Neural progenitor cell (in vitro differentiated cells): Measurements from ENCODE around the gene TMEM175. TPM values are rescaled to one million over a fixed set of nuclear protein-coding genes. Genes with fewer than 3 reads are reported as not detected.

Experiments
- DNase-seq: peaks from one replicate; pipeline ENCODE4 v3.0.0-alpha.2; 2016; ENCODE audit warnings: low spot score
- H2AFZ ChIP-seq: fragments of 200-600 bp; sonication (generic); replicated peaks from 2 replicates; pipeline ENCODE4 v1.6.1; 2016; ENCODE audit warnings: antibody characterized with exemption
- H3F3A ChIP-seq: fragments of 200-600 bp; sonication (generic); 2 replicates; pipeline ENCODE4 v1.6.1; 2016; ENCODE audit warnings: antibody characterized with exemption, low read depth
- H3K27ac ChIP-seq: fragments of 200-600 bp; sonication (generic); 2 replicates; pipeline ENCODE4 v1.5.1; 2016; ENCODE audit warnings: mild to moderate bottlenecking
- H3K27me3 ChIP-seq: fragments of 200-600 bp; sonication (generic); 2 replicates; pipeline ENCODE4 v1.6.1; 2016; ENCODE audit warnings: mild to moderate bottlenecking, moderate library complexity
- H3K36me3 ChIP-seq: fragments of 200-600 bp; sonication (generic); 2 replicates; pipeline ENCODE4 v1.5.1; 2016
- H3K4me1 ChIP-seq: fragments of 200-600 bp; sonication (generic); 2 replicates; pipeline ENCODE4 v1.6.1; 2016; ENCODE audit warnings: mixed run types
- H3K4me2 ChIP-seq: fragments of 200-600 bp; sonication (generic); 2 replicates; pipeline ENCODE4 v1.6.1; 2016
- H3K4me3 ChIP-seq: fragments of 200-600 bp; sonication (generic); 2 replicates; pipeline ENCODE4 v1.5.1; 2016
- H3K79me2 ChIP-seq: fragments of 200-600 bp; sonication (generic); 2 replicates; pipeline ENCODE4 v1.6.1; 2016; ENCODE audit warnings: low read depth
- H3K9ac ChIP-seq: fragments of 200-600 bp; sonication (generic); 2 replicates; pipeline ENCODE4 v1.6.1; 2016
- H3K9me3 ChIP-seq: fragments of 200-600 bp; sonication (generic); 2 replicates; pipeline ENCODE4 v1.5.1; 2016; ENCODE audit warnings: low read depth
- H4K20me1 ChIP-seq: fragments of 200-600 bp; sonication (generic); 2 replicates; pipeline ENCODE4 v1.6.1; 2016; ENCODE audit warnings: low read depth
- H3K27ac Mint-ChIP-seq: 3 replicates; pipeline ENCODE4 v1.8.0; 2021; ENCODE audit warnings: mixed read lengths
- H3K27me3 Mint-ChIP-seq: 2 replicates; pipeline ENCODE4 v1.8.0; 2022; ENCODE audit warnings: low read depth, mild to moderate bottlenecking, inconsistent platforms, moderate library complexity, mixed read lengths; ENCODE audit not compliant: insufficient read depth
- H3K36me3 Mint-ChIP-seq: 3 replicates; pipeline ENCODE4 v1.8.0; 2021; ENCODE audit warnings: mixed read lengths
- H3K4me1 Mint-ChIP-seq: 3 replicates; pipeline ENCODE4 v1.8.0; 2021; ENCODE audit warnings: mixed read lengths
- H3K4me3 Mint-ChIP-seq: 3 replicates; pipeline ENCODE4 v1.8.0; 2021; ENCODE audit warnings: mild to moderate bottlenecking, moderate library complexity, mixed read lengths
- H3K9me3 Mint-ChIP-seq: 3 replicates; pipeline ENCODE4 v1.8.0; 2020; ENCODE audit warnings: mixed read lengths
- CTCF ChIP-seq: fragments of 200-600 bp; sonication (generic); IDR thresholded peaks from 2 replicates; pipeline ENCODE4 v1.5.1; 2017; ENCODE audit warnings: antibody characterized with exemption, mild to moderate bottlenecking
- EZH2 ChIP-seq: fragments of 200-600 bp; sonication (generic); IDR thresholded peaks from 2 replicates; pipeline ENCODE4 v1.6.1; 2017; ENCODE audit warnings: antibody characterized with exemption, mild to moderate bottlenecking, moderate library complexity
- EZH2phosphoT487 ChIP-seq: fragments of 200-600 bp; sonication (generic); IDR thresholded peaks from 2 replicates; pipeline ENCODE4 v1.6.1; 2017; ENCODE audit warnings: antibody characterized with exemption
- total RNA-seq: library from RNA; depleted of rRNA; stranded (reverse); fragments of >200 nt; gene quantifications from 2 replicates; pipeline ENCODE4 v1.2.3, GENCODE V29; 2015; ENCODE audit warnings: low replicate concordance

The TMEM175 gene
- total RNA-seq, 1 donor from 2014 or later: 4.4 TPM

- Histone ChIP-seq H3F3A (no peaks in the 10 kb centered on the region), H3K9me3 (no peaks in the 10 kb centered on the region), H3K79me2 (no peaks in the 10 kb centered on the region), H3K4me2 (no peak overlapping the region), H3K36me3 (no peaks in the 10 kb centered on the region), H3K4me3 (no peak overlapping the region), H4K20me1 (no peaks in the 10 kb centered on the region), H3K27ac (no peak overlapping the region), H3K27me3 (no peaks in the 10 kb centered on the region), H2AFZ (no peak overlapping the region), H3K4me1 (no peaks in the 10 kb centered on the region), H3K9ac (no peak overlapping the region)
- H3K27ac Mint-ChIP-seq: no peak overlapping the region
- DNase-seq: no peak
- H3K9me3 Mint-ChIP-seq: no peaks in the 10 kb centered on the region
- TF ChIP-seq EZH2: no peak
- no peak for TF ChIP-seq EZH2phosphoT487
- no peak for TF ChIP-seq CTCF
- no peaks in the 10 kb centered on the region for H3K4me1 Mint-ChIP-seq
- peaks cover 16% of the 10 kb centered on the region for H3K36me3 Mint-ChIP-seq
- peaks cover 3% of the 10 kb centered on the region for H3K27me3 Mint-ChIP-seq
- no peak overlapping the region for H3K4me3 Mint-ChIP-seq
Observed at GRCh38 chr4:900073-900472, 32.2 kb upstream of the TMEM175 start.

- no peak overlapping the region for H3K4me3 Mint-ChIP-seq
- H2AFZ ChIP-seq: no peak overlapping the region
- no peak overlapping the region for H3K27ac Mint-ChIP-seq
- no peaks in the 10 kb centered on the region for H3K27me3 Mint-ChIP-seq
- no peak overlapping the region for H3K9ac ChIP-seq
- H3F3A ChIP-seq: peaks cover 4% of the 10 kb centered on the region
- H3K9me3 Mint-ChIP-seq: peaks cover 2% of the 10 kb centered on the region
- no peaks in the 10 kb centered on the region for H3K4me1 Mint-ChIP-seq
- DNase-seq: no peak
- no peaks in the 10 kb centered on the region for H3K9me3 ChIP-seq
- peaks cover 20% of the 10 kb centered on the region for H3K36me3 Mint-ChIP-seq
- no peak overlapping the region for H3K4me2 ChIP-seq
- H3K79me2 ChIP-seq: no peaks in the 10 kb centered on the region
- H3K4me3 ChIP-seq: no peak overlapping the region
- H4K20me1 ChIP-seq: no peaks in the 10 kb centered on the region
- no peaks in the 10 kb centered on the region for H3K27me3 ChIP-seq
- H3K36me3 ChIP-seq: no peaks in the 10 kb centered on the region
- TF ChIP-seq CTCF: no peak
- TF ChIP-seq EZH2phosphoT487: no peak
- no peak for TF ChIP-seq EZH2
- H3K4me1 ChIP-seq: no peaks in the 10 kb centered on the region
- H3K27ac ChIP-seq: no peak overlapping the region
Observed at GRCh38 chr4:900721-901120, 31.5 kb upstream of the TMEM175 start.

- no peak for DNase-seq
- Mint-ChIP-seq H3K36me3 (peaks cover 20% of the 10 kb centered on the region), H3K4me1 (no peaks in the 10 kb centered on the region), H3K9me3 (peaks cover 2% of the 10 kb centered on the region), H3K27ac (no peak overlapping the region), H3K4me3 (no peak overlapping the region), H3K27me3 (peaks cover under 1% of the 10 kb centered on the region)
- H3K4me3 ChIP-seq: no peak overlapping the region
- no peaks in the 10 kb centered on the region for H4K20me1 ChIP-seq
- H3F3A ChIP-seq: peaks cover 5% of the 10 kb centered on the region
- H2AFZ ChIP-seq: no peak overlapping the region
- no peaks in the 10 kb centered on the region for H3K4me1 ChIP-seq
- H3K27ac ChIP-seq: no peak overlapping the region
- no peak overlapping the region for H3K9ac ChIP-seq
- H3K4me2 ChIP-seq: no peak overlapping the region
- H3K9me3 ChIP-seq: no peaks in the 10 kb centered on the region
- H3K36me3 ChIP-seq: no peaks in the 10 kb centered on the region
- H3K79me2 ChIP-seq: no peaks in the 10 kb centered on the region
- TF ChIP-seq EZH2 (no peak), EZH2phosphoT487 (no peak), CTCF (no peak)
- H3K27me3 ChIP-seq: no peaks in the 10 kb centered on the region
Observed at GRCh38 chr4:901192-901910, 30.9 kb upstream of the TMEM175 start.
